SK-N-SH (cell line): ENCODE measurements around the gene ZNF575. TPM values are rescaled to one million over a fixed set of nuclear protein-coding genes. Genes with fewer than 3 reads are reported as not detected.

ENCODE experiments used
- CTCF ChIA-PET: fragments of 300-600, 350-600 bp; formaldehyde crosslinking; extraction: SDS; loops from one replicate; lab custom pipeline; 2021; lab: Yijun Ruan, JAX
- POLR2A ChIA-PET: fragments of 350-600 bp; sonication (Branson Sonifier 250); formaldehyde crosslinking; extraction: SDS; loops from one replicate; lab custom pipeline; 2020; ENCODE audit warnings: antibody characterized with exemption, inconsistent platforms; lab: Yijun Ruan, JAX
- DNase-seq: peaks from one replicate; pipeline ENCODE4 v3.0.0; 2012
- H2AFZ ChIP-seq: fragments of 200-600 bp; sonication (generic); 2 replicates; pipeline ENCODE4 v1.8.1; 2016; ENCODE audit warnings: antibody characterized with exemption, mild to moderate bottlenecking, low read depth
- H3F3A ChIP-seq: fragments of 200-600 bp; sonication (generic); replicated peaks from 2 replicates; pipeline ENCODE3; 2016; ENCODE audit warnings: antibody characterized with exemption, mild to moderate bottlenecking; ENCODE audit not compliant: insufficient read depth
- H3K27ac ChIP-seq, 2 experiments: fragments of 200-500 bp in 1 of 2; fragments of 200-600 bp in 1 of 2; sonication (Bioruptor generic) in 1 of 2; sonication (generic), shearing (Covaris generic) in 1 of 2; 2 replicates each; pipeline versions ENCODE4 v1.5.1 to v1.6.1; 2014 to 2016; ENCODE audit warnings: low read depth in 2 of 2, inconsistent platforms in 1 of 2, low read length in 1 of 2, mild to moderate bottlenecking in 1 of 2, mixed read lengths in 1 of 2
- H3K27me3 ChIP-seq: fragments of 200-600 bp; sonication (generic), shearing (Covaris generic); 2 replicates; pipeline ENCODE4 v1.6.1; 2016; ENCODE audit warnings: mixed run types; ENCODE audit not compliant: insufficient read depth
- H3K36me3 ChIP-seq, 2 experiments: fragments of 200-500 bp in 1 of 2; fragments of 200-600 bp in 1 of 2; sonication (Bioruptor generic) in 1 of 2; sonication (generic) in 1 of 2; replicated peaks in 1 of 2; 2 replicates each; pipeline versions ENCODE3 to v1.5.1; 2014 to 2016; ENCODE audit warnings: low read length in 1 of 2, mild to moderate bottlenecking in 1 of 2; ENCODE audit not compliant: insufficient read depth in 2 of 2, control insufficient read depth in 1 of 2
- H3K4me1 ChIP-seq, 2 experiments: fragments of 200-500 bp in 1 of 2; fragments of 200-600 bp in 1 of 2; sonication (Bioruptor generic) in 1 of 2; sonication (generic), shearing (Covaris generic) in 1 of 2; 2 replicates each; pipeline versions ENCODE4 v1.5.1 to v1.6.1; 2014 to 2016; ENCODE audit warnings: low read depth in 1 of 2, low read length in 1 of 2, mixed run types in 1 of 2; ENCODE audit not compliant: insufficient read depth in 2 of 2, control insufficient read depth in 1 of 2
- H3K4me2 ChIP-seq: fragments of 200-600 bp; sonication (generic), shearing (Covaris generic); 2 replicates; pipeline ENCODE4 v1.6.1; 2017; ENCODE audit warnings: mixed run types
- H3K4me3 ChIP-seq, 2 experiments: fragments of 200-500 bp in 1 of 2; fragments of 200-600 bp in 1 of 2; sonication (Bioruptor generic) in 1 of 2; sonication (generic), shearing (Covaris generic) in 1 of 2; 2 replicates each; pipeline versions ENCODE4 v1.5.1 to v1.8.1; 2014 to 2016; ENCODE audit warnings: low read depth in 2 of 2, inconsistent platforms in 1 of 2, low read length in 1 of 2, mild to moderate bottlenecking in 1 of 2, mixed read lengths in 1 of 2, moderate library complexity in 1 of 2
- H3K79me2 ChIP-seq: fragments of 200-600 bp; sonication (generic); 2 replicates; pipeline ENCODE4 v1.8.1; 2017; ENCODE audit warnings: mild to moderate bottlenecking; ENCODE audit not compliant: insufficient read depth
- H3K9ac ChIP-seq: fragments of 200-600 bp; sonication (generic); 2 replicates; pipeline ENCODE4 v1.6.1; 2017; ENCODE audit warnings: mixed run types
- H3K9me2 ChIP-seq: fragments of 200-600 bp; sonication (generic); 2 replicates; pipeline ENCODE4 v1.6.1; 2017; ENCODE audit warnings: mixed run types
- H3K9me3 ChIP-seq: fragments of 200-600 bp; sonication (generic); 2 replicates; pipeline ENCODE4 v1.6.1; 2017; ENCODE audit warnings: mixed run types, mild to moderate bottlenecking, moderate library complexity
- H4K20me1 ChIP-seq: fragments of 200-600 bp; sonication (generic); 2 replicates; pipeline ENCODE4 v1.6.1; 2017; ENCODE audit warnings: mild to moderate bottlenecking, mixed run types; ENCODE audit not compliant: insufficient read depth
- EZH2phosphoT487 ChIP-seq: fragments of 200-600 bp; sonication (generic); IDR thresholded peaks from 2 replicates; pipeline ENCODE4 v1.6.1; 2017; ENCODE audit warnings: low read depth, mixed run types, mild to moderate bottlenecking, antibody characterized with exemption, moderate library complexity, borderline replicate concordance
- GATA2 ChIP-seq: sonication (generic); formaldehyde crosslinking; IDR thresholded peaks from 2 replicates; pipeline ENCODE4 v1.5.0; 2020; ENCODE audit warnings: mild to moderate bottlenecking, missing genetic modification reagents
- JUND ChIP-seq: IDR thresholded peaks from 2 replicates; pipeline ENCODE4 v1.4.0; 2012
- MEF2A ChIP-seq: IDR thresholded peaks from 2 replicates; pipeline ENCODE4 v1.4.0; 2012; ENCODE audit warnings: low read depth, borderline replicate concordance
- MXI1 ChIP-seq: IDR thresholded peaks from 2 replicates; pipeline ENCODE4 v1.6.1; 2012; ENCODE audit warnings: mild to moderate bottlenecking, low read depth, low read length, improper control_type of control experiment
- NRF1 ChIP-seq: IDR thresholded peaks from 2 replicates; pipeline ENCODE4 v1.6.1; 2012; ENCODE audit warnings: low read depth, mild to moderate bottlenecking, low read length
- RCOR1 ChIP-seq: fragments of 150-350 bp; IDR thresholded peaks from 2 replicates; pipeline ENCODE4 v1.6.1; 2017; ENCODE audit warnings: antibody characterized with exemption, low read length
- RXRA ChIP-seq: IDR thresholded peaks from 2 replicates; pipeline ENCODE4 v1.4.0; 2012; ENCODE audit warnings: low read depth, mild to moderate bottlenecking, borderline replicate concordance
- SIN3A ChIP-seq: IDR thresholded peaks from 2 replicates; pipeline ENCODE4 v1.6.1; 2012; ENCODE audit warnings: low read depth, mild to moderate bottlenecking, low read length, moderate library complexity, borderline replicate concordance
- TAF1 ChIP-seq: IDR thresholded peaks from 2 replicates; pipeline ENCODE4 v1.6.1; 2012; ENCODE audit warnings: low read depth, mild to moderate bottlenecking, low read length, moderate library complexity, borderline replicate concordance
- YY1 ChIP-seq: IDR thresholded peaks from 2 replicates; pipeline ENCODE4 v1.4.0; 2012; ENCODE audit warnings: low read depth, mild to moderate bottlenecking
- WGBS: methylation state at CpG from one replicate; pipeline ENCODE4 v1.1.6; 2017; ENCODE audit warnings: low lambda C conversion rate; 5-methylcytosine and 5-hydroxymethylcytosine counted together
- polyA plus RNA-seq, 3 experiments: library from polyadenylated mRNA; depleted of rRNA; stranded (reverse); fragments of >200 nt; gene quantifications; 2 replicates each; pipeline ENCODE4 v1.2.3, GENCODE V29; 2012
- TF ChIP-seq, protein P1 (sequence below): IDR thresholded peaks from 2 replicates; pipeline ENCODE4 v1.4.0; 2012; ENCODE audit warnings: low read depth
- TF ChIP-seq, protein P2 (sequence below): IDR thresholded peaks from 2 replicates; pipeline ENCODE4 v1.6.1; 2012; ENCODE audit warnings: mild to moderate bottlenecking, low read depth, low read length, moderate library complexity
- TF ChIP-seq, protein P3 (sequence below): IDR thresholded peaks from 2 replicates; pipeline ENCODE4; 2012
- TF ChIP-seq, protein P4 (sequence below): fragments of 150-350 bp; IDR thresholded peaks from 2 replicates; pipeline ENCODE4 v1.6.1; 2017; ENCODE audit warnings: antibody characterized with exemption, low read length, low read depth, borderline replicate concordance
- TF ChIP-seq, protein P5 (sequence below): IDR thresholded peaks from 2 replicates; pipeline ENCODE4 v1.4.0; 2012; ENCODE audit warnings: low read depth, borderline replicate concordance

ZNF575 gene
- polyA plus RNA-seq, 1 of the 3 experiments (the other 2 are of a cell fraction) = 1.0 TPM

DNA sequence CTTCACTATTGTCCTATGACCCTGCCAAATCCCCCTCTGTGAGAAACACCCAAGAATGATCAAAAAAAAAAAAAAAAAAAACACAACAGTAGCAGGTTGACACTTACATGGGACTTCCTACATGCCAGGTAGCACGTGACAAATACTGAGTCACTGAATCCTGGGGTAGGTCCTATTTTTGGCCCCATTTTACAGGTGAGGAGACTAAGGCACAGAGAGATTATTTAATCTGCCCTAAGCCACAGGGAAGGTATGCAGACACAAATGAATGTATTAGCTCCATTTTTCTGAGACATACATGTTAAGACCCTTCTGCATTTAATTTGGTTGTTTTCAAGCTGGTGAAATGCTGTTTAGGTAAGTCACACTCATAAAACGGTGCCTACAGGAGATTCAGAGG is 15.7 kb downstream of the ZNF575 start:
- H3K4me1 ChIP-seq = no peaks in the 10 kb centered on the region
- CTCF ChIA-PET = no interaction called here
- TF ChIP-seq, protein P1, sequence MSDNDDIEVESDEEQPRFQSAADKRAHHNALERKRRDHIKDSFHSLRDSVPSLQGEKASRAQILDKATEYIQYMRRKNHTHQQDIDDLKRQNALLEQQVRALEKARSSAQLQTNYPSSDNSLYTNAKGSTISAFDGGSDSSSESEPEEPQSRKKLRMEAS = no peak
- TF ChIP-seq JUND = no peak
- no peak for TF ChIP-seq MEF2A
- no peak for TF ChIP-seq YY1
- no peak for TF ChIP-seq MXI1
- TF ChIP-seq, protein P2, sequence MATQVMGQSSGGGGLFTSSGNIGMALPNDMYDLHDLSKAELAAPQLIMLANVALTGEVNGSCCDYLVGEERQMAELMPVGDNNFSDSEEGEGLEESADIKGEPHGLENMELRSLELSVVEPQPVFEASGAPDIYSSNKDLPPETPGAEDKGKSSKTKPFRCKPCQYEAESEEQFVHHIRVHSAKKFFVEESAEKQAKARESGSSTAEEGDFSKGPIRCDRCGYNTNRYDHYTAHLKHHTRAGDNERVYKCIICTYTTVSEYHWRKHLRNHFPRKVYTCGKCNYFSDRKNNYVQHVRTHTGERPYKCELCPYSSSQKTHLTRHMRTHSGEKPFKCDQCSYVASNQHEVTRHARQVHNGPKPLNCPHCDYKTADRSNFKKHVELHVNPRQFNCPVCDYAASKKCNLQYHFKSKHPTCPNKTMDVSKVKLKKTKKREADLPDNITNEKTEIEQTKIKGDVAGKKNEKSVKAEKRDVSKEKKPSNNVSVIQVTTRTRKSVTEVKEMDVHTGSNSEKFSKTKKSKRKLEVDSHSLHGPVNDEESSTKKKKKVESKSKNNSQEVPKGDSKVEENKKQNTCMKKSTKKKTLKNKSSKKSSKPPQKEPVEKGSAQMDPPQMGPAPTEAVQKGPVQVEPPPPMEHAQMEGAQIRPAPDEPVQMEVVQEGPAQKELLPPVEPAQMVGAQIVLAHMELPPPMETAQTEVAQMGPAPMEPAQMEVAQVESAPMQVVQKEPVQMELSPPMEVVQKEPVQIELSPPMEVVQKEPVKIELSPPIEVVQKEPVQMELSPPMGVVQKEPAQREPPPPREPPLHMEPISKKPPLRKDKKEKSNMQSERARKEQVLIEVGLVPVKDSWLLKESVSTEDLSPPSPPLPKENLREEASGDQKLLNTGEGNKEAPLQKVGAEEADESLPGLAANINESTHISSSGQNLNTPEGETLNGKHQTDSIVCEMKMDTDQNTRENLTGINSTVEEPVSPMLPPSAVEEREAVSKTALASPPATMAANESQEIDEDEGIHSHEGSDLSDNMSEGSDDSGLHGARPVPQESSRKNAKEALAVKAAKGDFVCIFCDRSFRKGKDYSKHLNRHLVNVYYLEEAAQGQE = no peak
- TF ChIP-seq, protein P3, sequence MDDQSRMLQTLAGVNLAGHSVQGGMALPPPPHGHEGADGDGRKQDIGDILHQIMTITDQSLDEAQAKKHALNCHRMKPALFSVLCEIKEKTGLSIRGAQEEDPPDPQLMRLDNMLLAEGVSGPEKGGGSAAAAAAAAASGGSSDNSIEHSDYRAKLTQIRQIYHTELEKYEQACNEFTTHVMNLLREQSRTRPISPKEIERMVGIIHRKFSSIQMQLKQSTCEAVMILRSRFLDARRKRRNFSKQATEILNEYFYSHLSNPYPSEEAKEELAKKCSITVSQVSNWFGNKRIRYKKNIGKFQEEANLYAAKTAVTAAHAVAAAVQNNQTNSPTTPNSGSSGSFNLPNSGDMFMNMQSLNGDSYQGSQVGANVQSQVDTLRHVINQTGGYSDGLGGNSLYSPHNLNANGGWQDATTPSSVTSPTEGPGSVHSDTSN = no peak
- TF ChIP-seq TAF1 = no peak
- TF ChIP-seq, protein P4, sequence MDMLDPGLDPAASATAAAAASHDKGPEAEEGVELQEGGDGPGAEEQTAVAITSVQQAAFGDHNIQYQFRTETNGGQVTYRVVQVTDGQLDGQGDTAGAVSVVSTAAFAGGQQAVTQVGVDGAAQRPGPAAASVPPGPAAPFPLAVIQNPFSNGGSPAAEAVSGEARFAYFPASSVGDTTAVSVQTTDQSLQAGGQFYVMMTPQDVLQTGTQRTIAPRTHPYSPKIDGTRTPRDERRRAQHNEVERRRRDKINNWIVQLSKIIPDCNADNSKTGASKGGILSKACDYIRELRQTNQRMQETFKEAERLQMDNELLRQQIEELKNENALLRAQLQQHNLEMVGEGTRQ = no peak
- TF ChIP-seq EZH2phosphoT487 = no peak
- TF ChIP-seq RXRA = no peak
- TF ChIP-seq, protein P5, sequence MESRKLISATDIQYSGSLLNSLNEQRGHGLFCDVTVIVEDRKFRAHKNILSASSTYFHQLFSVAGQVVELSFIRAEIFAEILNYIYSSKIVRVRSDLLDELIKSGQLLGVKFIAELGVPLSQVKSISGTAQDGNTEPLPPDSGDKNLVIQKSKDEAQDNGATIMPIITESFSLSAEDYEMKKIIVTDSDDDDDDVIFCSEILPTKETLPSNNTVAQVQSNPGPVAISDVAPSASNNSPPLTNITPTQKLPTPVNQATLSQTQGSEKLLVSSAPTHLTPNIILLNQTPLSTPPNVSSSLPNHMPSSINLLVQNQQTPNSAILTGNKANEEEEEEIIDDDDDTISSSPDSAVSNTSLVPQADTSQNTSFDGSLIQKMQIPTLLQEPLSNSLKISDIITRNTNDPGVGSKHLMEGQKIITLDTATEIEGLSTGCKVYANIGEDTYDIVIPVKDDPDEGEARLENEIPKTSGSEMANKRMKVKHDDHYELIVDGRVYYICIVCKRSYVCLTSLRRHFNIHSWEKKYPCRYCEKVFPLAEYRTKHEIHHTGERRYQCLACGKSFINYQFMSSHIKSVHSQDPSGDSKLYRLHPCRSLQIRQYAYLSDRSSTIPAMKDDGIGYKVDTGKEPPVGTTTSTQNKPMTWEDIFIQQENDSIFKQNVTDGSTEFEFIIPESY = no peak
- TF ChIP-seq SIN3A = no peak
- no peak for TF ChIP-seq NRF1
- TF ChIP-seq RCOR1 = no peak
- no peak for TF ChIP-seq GATA2
- TF ChIP-seq, all 33 proteins: peak for 0
- Histone ChIP-seq H3F3A (peaks cover 6% of the 10 kb centered on the region), H3K27me3 (no peaks in the 10 kb centered on the region), H3K9ac (no peak overlapping the region), H3K4me3 (no peak overlapping the region), H4K20me1 (no peaks in the 10 kb centered on the region), H3K27ac (no peak overlapping the region), H3K9me3 (no peaks in the 10 kb centered on the region), H3K9me2 (no peaks in the 10 kb centered on the region), H3K79me2 (no peaks in the 10 kb centered on the region), H2AFZ (no peak overlapping the region), H3K36me3 (peaks cover 11 to 38% of the 10 kb centered on the region in 2 experiments), H3K4me2 (no peak overlapping the region)
- POLR2A ChIA-PET = no interaction called here
- DNase-seq = no peak
- 73% methylated on average over 2 of the region's 2 CpGs for WGBS
